Uterus (tissue), 4 donors: Measurements from ENCODE around the gene UCP2. TPM values are rescaled to one million over a fixed set of nuclear protein-coding genes. Genes with fewer than 3 reads are reported as not detected.

Experiments used
- DNase-seq, 2 donors: peaks; one replicate each; pipeline ENCODE4 v3.0.0-alpha.2; 2019 to 2020
- H3K27ac ChIP-seq, 2 donors: fragments of 200-600 bp; sonication (generic); 1 replicate in 1 of 2; 2 replicates in 1 of 2; pipeline ENCODE4 v1.5.1; 2016 to 2018
- H3K27me3 ChIP-seq, 2 donors: fragments of 200-600 bp; sonication (generic); one replicate each; pipeline ENCODE4 v1.5.1; 2018 to 2019; ENCODE audit warnings: control low read depth in 1 of 2
- H3K36me3 ChIP-seq, 2 donors: fragments of 200-600 bp; sonication (generic); one replicate each; pipeline ENCODE4 v1.5.1; 2019; ENCODE audit warnings: control low read depth in 1 of 2
- H3K4me1 ChIP-seq, 2 donors: fragments of 200-600 bp; sonication (generic); one replicate each; pipeline ENCODE4 v1.5.1; 2018 to 2019; ENCODE audit warnings: control low read depth in 1 of 2
- H3K4me3 ChIP-seq, 2 donors: fragments of 200-600 bp; sonication (generic); 1 replicate in 1 of 2; 2 replicates in 1 of 2; pipeline ENCODE4 v1.5.1; 2018 to 2019; ENCODE audit warnings: mild to moderate bottlenecking in 1 of 2
- H3K9me3 ChIP-seq, 2 donors: fragments of 200-600 bp; sonication (generic); one replicate each; pipeline ENCODE4 v1.5.1; 2019; ENCODE audit warnings: control low read depth in 1 of 2
- CTCF ChIP-seq, 4 experiments: fragments of 200-600 bp in 2 of 4; fragments of 450-650 bp in 2 of 4; sonication (generic) in 2 of 4; IDR thresholded peaks; one replicate each; pipeline ENCODE4 v1.5.1; 2016 to 2019; ENCODE audit warnings: antibody characterized with exemption in 4 of 4, mild to moderate bottlenecking in 2 of 4, moderate library complexity in 1 of 4
- POLR2A ChIP-seq, 2 donors: fragments of 450-650 bp; IDR thresholded peaks; one replicate each; pipeline ENCODE4 v1.6.1; 2016; ENCODE audit warnings: antibody characterized with exemption in 2 of 2, mild to moderate bottlenecking in 1 of 2, moderate library complexity in 1 of 2
- intact Hi-C: fragments of 100-400 bp; cut with DNase I; formaldehyde crosslinking; loops from one replicate; pipeline ENCODE4 v1.15.1; 2023; ENCODE audit warnings: low total_unique reads
- total RNA-seq, 4 donors: library from RNA; depleted of rRNA in 3 of 4; stranded (reverse); fragments of >200 nt in 3 of 4; gene quantifications; one replicate each; pipeline versions ENCODE4 v1.1.0 to v1.2.4, GENCODE V29; 2014 to 2023
- donor health status: DM: yes; HTN: yes; CAD: no.

Gene UCP2
- total RNA-seq, 4 donors from 2014 or later: 10.8 to 64.7 (median 33.7) TPM; not detected in 1

- Histone ChIP-seq H3K36me3 (no peaks in the 10 kb centered on the region), H3K9me3 (no peaks in the 10 kb centered on the region), H3K4me3 (no peak overlapping the region), H3K4me1 (no peaks in the 10 kb centered on the region), H3K27me3 (no peaks in the 10 kb centered on the region), H3K27ac (no peak overlapping the region)
- DNase-seq: no peak
- intact Hi-C loops: no loop called here
- TF ChIP-seq CTCF (IDR thresholded peaks at IDR 0.05) (no peak), POLR2A (IDR thresholded peaks at IDR 0.05) (no peak)
These were observed 30.5 kb upstream of the UCP2 start for GRCh38 chr11:74013141-74013540.

GRCh38 chr11:74012074-74012809, 29.6 kb upstream of the UCP2 start:
- no peaks in the 10 kb centered on the region for H3K4me1 ChIP-seq
- H3K27me3 ChIP-seq: no peaks in the 10 kb centered on the region
- intact Hi-C loops: no loop called here
- TF ChIP-seq CTCF (IDR thresholded peaks at IDR 0.05) (no peak), POLR2A (IDR thresholded peaks at IDR 0.05) (no peak)
- no peak overlapping the region for H3K27ac ChIP-seq
- no peak overlapping the region for H3K4me3 ChIP-seq
- H3K9me3 ChIP-seq: no peaks in the 10 kb centered on the region
- no peak for DNase-seq
- no peaks in the 10 kb centered on the region for H3K36me3 ChIP-seq

- Histone ChIP-seq H3K4me3 (no peak overlapping the region), H3K27ac (no peak overlapping the region), H3K27me3 (no peaks in the 10 kb centered on the region), H3K36me3 (no peaks in the 10 kb centered on the region), H3K9me3 (no peaks in the 10 kb centered on the region), H3K4me1 (no peaks in the 10 kb centered on the region)
- TF ChIP-seq POLR2A (IDR thresholded peaks at IDR 0.05): no peak
- no peak for TF ChIP-seq CTCF (IDR thresholded peaks at IDR 0.05)
- intact Hi-C loops: no loop called here
- DNase-seq: no peak
These were observed 28.9 kb upstream of the UCP2 start for GRCh38 chr11:74011360-74012073.

GRCh38 chr11:74010306-74011300, 28.0 kb upstream of the UCP2 start:
- TF ChIP-seq CTCF (IDR thresholded peaks at IDR 0.05) (no peak), POLR2A (IDR thresholded peaks at IDR 0.05) (no peak)
- no peaks in the 10 kb centered on the region for H3K4me1 ChIP-seq
- DNase-seq: no peak
- H3K36me3 ChIP-seq: no peaks in the 10 kb centered on the region
- no peaks in the 10 kb centered on the region for H3K27me3 ChIP-seq
- no peak overlapping the region for H3K4me3 ChIP-seq
- intact Hi-C loops: no loop called here
- no peaks in the 10 kb centered on the region for H3K9me3 ChIP-seq
- no peak overlapping the region for H3K27ac ChIP-seq
